ENCODE measurements around the gene XYLT1.

The XYLT1 gene

DNA sequence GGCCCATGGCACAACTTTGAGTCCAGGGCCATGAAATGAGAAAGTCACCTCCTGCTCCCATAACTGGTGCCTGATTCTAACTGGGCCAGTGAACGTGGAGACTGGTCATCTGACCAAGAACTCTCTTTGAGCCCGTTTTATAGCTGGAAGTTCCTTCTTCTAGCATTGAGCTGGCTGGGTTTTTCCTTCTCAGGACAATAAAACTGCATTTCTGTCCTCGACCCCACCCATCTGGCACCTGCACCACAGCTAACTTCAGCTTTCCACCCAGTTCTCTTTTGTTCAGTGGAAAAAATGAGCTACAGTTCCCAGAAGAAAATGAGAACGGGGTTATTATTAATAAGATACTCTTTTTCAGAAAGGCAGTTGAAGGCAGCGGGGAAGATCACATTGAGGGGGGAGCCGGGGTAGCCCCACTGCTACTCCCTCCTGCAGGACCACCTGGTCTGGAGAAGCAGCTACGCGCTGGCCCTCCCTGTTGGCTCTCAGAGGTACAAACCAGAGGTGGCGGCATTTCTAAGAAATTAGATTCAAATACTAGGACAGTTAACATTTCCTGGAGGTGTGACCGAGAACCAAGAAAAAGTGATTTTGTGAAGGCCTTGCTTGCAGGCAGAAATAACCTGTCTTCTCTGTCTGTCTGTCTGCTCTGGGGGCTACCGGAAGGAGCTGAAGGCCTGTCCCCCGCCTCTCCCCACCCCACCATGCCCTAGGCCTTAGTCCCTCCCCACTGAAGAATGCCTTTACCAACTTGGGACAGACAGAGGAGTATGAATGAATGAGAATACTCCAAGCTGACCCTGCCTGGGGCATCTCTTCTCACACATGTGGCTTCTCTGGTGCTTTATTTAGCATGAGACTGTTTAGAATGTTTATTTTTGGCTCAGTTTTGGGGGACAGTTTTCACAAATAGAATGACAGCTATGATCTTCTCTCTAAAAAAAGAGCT is 123.9 kb downstream of the XYLT1 start:
- Mint-ChIP-seq H3K4me1 (peaks cover 20% of the 10 kb centered on the region), H3K27me3 (ENCODE audit: low read depth, poor library complexity) (peaks cover 10% of the 10 kb centered on the region), H3K9me3 (no peaks in the 10 kb centered on the region), H3K36me3 (ENCODE audit: low read depth) (no peaks in the 10 kb centered on the region), H3K27ac (peak overlapping the region; percentile 63), H3K4me3 (no peak overlapping the region)
- no peak for DNase-seq
- TF ChIP-seq, protein P1, sequence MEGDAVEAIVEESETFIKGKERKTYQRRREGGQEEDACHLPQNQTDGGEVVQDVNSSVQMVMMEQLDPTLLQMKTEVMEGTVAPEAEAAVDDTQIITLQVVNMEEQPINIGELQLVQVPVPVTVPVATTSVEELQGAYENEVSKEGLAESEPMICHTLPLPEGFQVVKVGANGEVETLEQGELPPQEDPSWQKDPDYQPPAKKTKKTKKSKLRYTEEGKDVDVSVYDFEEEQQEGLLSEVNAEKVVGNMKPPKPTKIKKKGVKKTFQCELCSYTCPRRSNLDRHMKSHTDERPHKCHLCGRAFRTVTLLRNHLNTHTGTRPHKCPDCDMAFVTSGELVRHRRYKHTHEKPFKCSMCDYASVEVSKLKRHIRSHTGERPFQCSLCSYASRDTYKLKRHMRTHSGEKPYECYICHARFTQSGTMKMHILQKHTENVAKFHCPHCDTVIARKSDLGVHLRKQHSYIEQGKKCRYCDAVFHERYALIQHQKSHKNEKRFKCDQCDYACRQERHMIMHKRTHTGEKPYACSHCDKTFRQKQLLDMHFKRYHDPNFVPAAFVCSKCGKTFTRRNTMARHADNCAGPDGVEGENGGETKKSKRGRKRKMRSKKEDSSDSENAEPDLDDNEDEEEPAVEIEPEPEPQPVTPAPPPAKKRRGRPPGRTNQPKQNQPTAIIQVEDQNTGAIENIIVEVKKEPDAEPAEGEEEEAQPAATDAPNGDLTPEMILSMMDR (IDR thresholded peaks at IDR 0.05), result no peak

DNA sequence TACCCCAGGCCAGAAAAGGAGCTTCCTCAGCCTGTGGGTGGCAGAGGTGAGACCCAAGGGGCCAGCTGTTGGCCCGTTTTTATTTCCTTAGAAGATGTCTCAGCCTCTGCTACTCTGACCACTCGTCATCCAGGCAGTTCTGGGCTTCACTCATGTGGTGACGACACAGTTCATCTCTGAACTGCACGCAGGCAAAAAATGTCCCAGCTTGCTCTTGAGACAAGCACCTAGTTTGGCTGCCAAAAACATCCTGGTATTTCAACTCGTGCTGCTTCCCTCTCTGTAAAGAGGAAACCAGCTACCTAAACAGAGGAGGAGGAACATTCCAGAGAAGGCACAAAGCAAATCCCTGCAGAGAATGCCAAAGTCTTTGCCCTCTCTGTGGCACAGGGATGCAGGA is 125.7 kb downstream of the XYLT1 start:
- H3K9me3 Mint-ChIP-seq, result no peaks in the 10 kb centered on the region
- peaks cover 4% of the 10 kb centered on the region for H3K4me1 Mint-ChIP-seq
- no peak overlapping the region for H3K27ac Mint-ChIP-seq
- H3K36me3 Mint-ChIP-seq (ENCODE audit: low read depth), result no peaks in the 10 kb centered on the region
- no peak for DNase-seq
- H3K27me3 Mint-ChIP-seq (ENCODE audit: low read depth, poor library complexity), result peaks cover 3% of the 10 kb centered on the region
- TF ChIP-seq, protein P1 (IDR thresholded peaks at IDR 0.05), result no peak
- no peak overlapping the region for H3K4me3 Mint-ChIP-seq

DNA sequence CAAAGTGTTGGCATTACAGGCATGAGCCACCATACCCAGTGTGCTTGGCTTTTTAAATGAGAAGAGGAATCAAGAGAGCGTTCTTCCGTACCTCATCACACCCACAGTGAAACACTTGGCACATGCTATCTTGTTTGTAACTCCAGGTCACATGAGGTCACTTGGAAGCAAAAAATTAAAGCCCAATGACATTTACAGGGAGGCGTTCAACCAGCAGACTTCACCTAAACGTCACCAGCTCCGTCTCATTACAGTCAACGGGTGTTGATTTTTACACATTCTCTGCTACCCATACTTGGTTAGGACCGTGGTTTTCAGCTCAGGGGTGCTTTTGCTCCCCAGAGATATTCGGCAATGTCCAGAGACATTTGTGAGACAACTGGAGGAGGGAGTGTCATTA is 127.0 kb downstream of the XYLT1 start:
- DNase-seq, result no peak
- Mint-ChIP-seq H3K4me1 (peaks cover 4% of the 10 kb centered on the region), H3K4me3 (no peak overlapping the region), H3K36me3 (ENCODE audit: low read depth) (no peaks in the 10 kb centered on the region), H3K9me3 (no peaks in the 10 kb centered on the region), H3K27ac (no peak overlapping the region), H3K27me3 (ENCODE audit: low read depth, poor library complexity) (peaks cover 3% of the 10 kb centered on the region)
- TF ChIP-seq, protein P1 (IDR thresholded peaks at IDR 0.05), result no peak

DNA sequence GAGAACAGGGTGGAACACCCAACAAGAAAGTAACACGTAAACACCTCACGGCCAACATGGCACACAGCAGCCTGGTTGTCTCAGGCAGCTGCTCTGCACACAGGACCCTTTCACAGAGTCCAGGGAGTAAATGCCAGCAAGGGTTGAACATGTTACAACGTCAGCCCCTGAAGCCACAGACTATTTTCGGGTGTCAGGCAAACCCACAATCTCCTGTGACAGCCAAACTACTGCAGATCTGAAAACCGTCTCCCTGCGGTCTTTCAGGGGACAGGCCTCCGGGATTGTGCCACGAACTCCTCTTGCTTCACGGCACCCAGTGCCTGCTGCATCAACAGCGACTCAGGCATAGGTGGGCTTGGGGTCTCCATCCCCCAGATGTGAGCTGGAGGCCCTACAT is 127.7 kb downstream of the XYLT1 start:
- Mint-ChIP-seq H3K27me3 (ENCODE audit: low read depth, poor library complexity) (peaks cover 3% of the 10 kb centered on the region), H3K4me1 (peaks cover 4% of the 10 kb centered on the region), H3K27ac (no peak overlapping the region)

DNA sequence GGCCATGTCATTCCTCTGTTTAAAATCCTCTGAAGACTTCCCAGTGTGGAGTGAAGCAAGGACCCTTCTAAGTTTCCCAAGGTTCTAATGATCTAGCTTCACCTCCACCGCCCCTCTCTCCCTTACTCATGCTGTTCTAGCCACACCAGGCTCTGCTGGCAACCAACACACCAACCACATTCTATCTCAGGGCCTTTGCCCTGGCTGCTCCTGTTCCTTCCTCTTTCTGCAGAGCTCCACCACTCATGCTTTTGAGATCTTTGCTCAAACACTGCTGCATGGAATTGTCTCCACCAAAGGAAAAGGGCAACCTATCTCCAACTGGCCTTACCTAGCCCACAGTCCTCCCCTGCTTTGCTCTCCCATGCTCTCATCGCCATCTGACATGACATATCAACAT is 128.7 kb downstream of the XYLT1 start:
- Mint-ChIP-seq H3K9me3 (no peaks in the 10 kb centered on the region), H3K27me3 (ENCODE audit: low read depth, poor library complexity) (peaks cover 3% of the 10 kb centered on the region), H3K36me3 (ENCODE audit: low read depth) (no peaks in the 10 kb centered on the region), H3K4me3 (no peak overlapping the region), H3K4me1 (no peaks in the 10 kb centered on the region), H3K27ac (no peak overlapping the region)
- TF ChIP-seq, protein P1 (IDR thresholded peaks at IDR 0.05), result no peak
- DNase-seq, result no peak

More for the DNA sequence above, 127.7 kb downstream of the XYLT1 start:
- H3K4me3 Mint-ChIP-seq, result no peak overlapping the region
- DNase-seq, result no peak
- no peaks in the 10 kb centered on the region for H3K9me3 Mint-ChIP-seq
- TF ChIP-seq, protein P1 (IDR thresholded peaks at IDR 0.05), result no peak
- no peaks in the 10 kb centered on the region for H3K36me3 Mint-ChIP-seq (ENCODE audit: low read depth)

DNA sequence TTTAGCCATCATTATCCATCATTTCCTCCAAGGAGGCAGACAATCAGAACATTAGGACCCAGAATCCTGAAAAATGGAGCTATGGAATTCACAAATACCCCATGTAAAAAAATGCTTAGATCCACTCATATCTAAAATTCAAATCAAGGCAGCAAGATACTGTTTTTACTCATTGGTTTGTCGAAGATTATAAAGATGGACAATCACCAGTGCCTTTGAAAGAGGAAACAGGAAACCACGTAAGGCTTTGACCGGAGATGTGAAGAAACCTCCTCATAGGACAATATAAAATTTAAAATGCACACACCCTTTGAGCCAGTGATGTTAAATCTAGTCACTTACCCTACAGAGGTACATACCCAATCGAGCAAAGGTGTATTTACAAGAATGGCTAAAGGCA is 130.0 kb downstream of the XYLT1 start:
- Mint-ChIP-seq H3K4me1 (peaks cover 10% of the 10 kb centered on the region), H3K4me3 (no peak overlapping the region), H3K27ac (no peak overlapping the region), H3K9me3 (no peaks in the 10 kb centered on the region), H3K27me3 (ENCODE audit: low read depth, poor library complexity) (no peaks in the 10 kb centered on the region), H3K36me3 (ENCODE audit: low read depth) (no peaks in the 10 kb centered on the region)
- TF ChIP-seq, protein P1 (IDR thresholded peaks at IDR 0.05), result no peak
- no peak for DNase-seq
